DOHH2 (cell line): ENCODE measurements around the gene ZNF101.
"Not testable (repeated sequence)": the region's sequence is repeated elsewhere in the genome, so short reads cannot be mapped to it uniquely, and the experiment has no call there.

Source experiments
- H3F3A ChIP-seq: fragments of 200-600 bp; sonication (generic), shearing (Covaris generic); 2 replicates; pipeline ENCODE4 v1.6.0; 2016; ENCODE audit warnings: antibody characterized with exemption, mild to moderate bottlenecking; ENCODE audit not compliant: control insufficient read depth, insufficient read depth
- H3K27ac ChIP-seq: fragments of 200-600 bp; sonication (generic); 2 replicates; pipeline ENCODE4 v1.5.1; 2014; ENCODE audit warnings: low read depth, mild to moderate bottlenecking, low read length, moderate library complexity
- H3K27me3 ChIP-seq: fragments of 200-600 bp; sonication (generic); 2 replicates; pipeline ENCODE4 v1.6.1; 2014; ENCODE audit warnings: mild to moderate bottlenecking, low read length, mixed read lengths; ENCODE audit not compliant: control insufficient read depth
- H3K36me3 ChIP-seq: fragments of 200-600 bp; sonication (generic); 2 replicates; pipeline ENCODE4 v1.6.1; 2014; ENCODE audit warnings: mild to moderate bottlenecking, low read length, moderate library complexity, mixed read lengths; ENCODE audit not compliant: control insufficient read depth
- H3K4me1 ChIP-seq: fragments of 200-600 bp; sonication (generic); 2 replicates; pipeline ENCODE4 v1.6.1; 2014; ENCODE audit warnings: mild to moderate bottlenecking, low read length, mixed read lengths; ENCODE audit not compliant: control insufficient read depth
- H3K4me2 ChIP-seq: fragments of 200-600 bp; sonication (generic); 2 replicates; pipeline ENCODE4 v1.6.0; 2014; ENCODE audit warnings: mild to moderate bottlenecking, low read length, moderate library complexity
- H3K4me3 ChIP-seq: fragments of 200-600 bp; sonication (generic); 2 replicates; pipeline ENCODE4 v1.5.1; 2014; ENCODE audit warnings: mild to moderate bottlenecking, low read length, mixed read lengths
- H3K79me2 ChIP-seq: fragments of 200-600 bp; sonication (generic); 2 replicates; pipeline ENCODE4 v1.6.1; 2014; ENCODE audit warnings: mild to moderate bottlenecking, low read length, mixed read lengths; ENCODE audit not compliant: control insufficient read depth
- H3K9me2 ChIP-seq: fragments of 200-600 bp; sonication (generic); replicated peaks from 2 replicates; pipeline ENCODE4 v1.6.1; 2014; ENCODE audit warnings: mild to moderate bottlenecking, low read length, mixed read lengths; ENCODE audit not compliant: control insufficient read depth
- H3K9me3 ChIP-seq: fragments of 200-600 bp; sonication (generic); 2 replicates; pipeline ENCODE4 v1.6.1; 2014; ENCODE audit warnings: antibody characterized with exemption, low read length, mixed read lengths; ENCODE audit not compliant: control insufficient read depth, insufficient read depth
- H4K20me1 ChIP-seq: fragments of 200-600 bp; sonication (generic); 2 replicates; pipeline ENCODE4 v1.6.0; 2014; ENCODE audit warnings: low read depth, mild to moderate bottlenecking, antibody characterized with exemption, low read length, moderate library complexity; ENCODE audit not compliant: control insufficient read depth, insufficient read depth
- CTCF ChIP-seq: fragments of 200-600 bp; sonication (generic); IDR thresholded peaks from one replicate; pipeline ENCODE4 v1.5.1; 2014; ENCODE audit warnings: antibody characterized with exemption, mild to moderate bottlenecking, low read depth, low read length; ENCODE audit not compliant: poor library complexity, severe bottlenecking
- EZH2phosphoT487 ChIP-seq: fragments of 200-600 bp; sonication (generic); IDR thresholded peaks from 2 replicates; pipeline ENCODE4 v1.6.1; 2017; ENCODE audit warnings: borderline replicate concordance, mild to moderate bottlenecking, antibody characterized with exemption, low read length, moderate library complexity, mixed read lengths

Gene ZNF101

GRCh38 chr19:19686580-19686979 lies 17.9 kb downstream of the ZNF101 start:
- H3K9me3 ChIP-seq: no peaks in the 10 kb centered on the region; the same call in 1 of the 2 replicates
- no peaks in the 10 kb centered on the region for H3K4me1 ChIP-seq
- peaks cover 13% of the 10 kb centered on the region for H3K79me2 ChIP-seq
- no peak overlapping the region for H3K4me2 ChIP-seq
- H3K4me3 ChIP-seq: no peak overlapping the region
- H3K36me3 ChIP-seq: peaks cover 22% of the 10 kb centered on the region
- no peaks in the 10 kb centered on the region for H3K9me2 ChIP-seq
- H3K27ac ChIP-seq: no peak overlapping the region
- peaks cover 4% of the 10 kb centered on the region; the same call in 1 of the 2 replicates for H3F3A ChIP-seq
- no peaks in the 10 kb centered on the region for H4K20me1 ChIP-seq
- no peaks in the 10 kb centered on the region for H3K27me3 ChIP-seq
- TF ChIP-seq EZH2phosphoT487: no peak
- no peak for TF ChIP-seq CTCF

GRCh38 chr19:19687090-19687489 lies 18.5 kb downstream of the ZNF101 start:
- Histone ChIP-seq H3K79me2 (peaks cover 13% of the 10 kb centered on the region), H4K20me1 (no peaks in the 10 kb centered on the region), H3K9me2 (no peaks in the 10 kb centered on the region), H3K36me3 (peaks cover 17% of the 10 kb centered on the region), H3K4me2 (no peak overlapping the region), H3K27ac (no peak overlapping the region), H3K4me3 (no peak overlapping the region), H3K27me3 (no peaks in the 10 kb centered on the region), H3F3A (peaks cover 4% of the 10 kb centered on the region; the same call in 1 of the 2 replicates), H3K4me1 (no peaks in the 10 kb centered on the region), H3K9me3 (no peaks in the 10 kb centered on the region; the same call in 1 of the 2 replicates)
- TF ChIP-seq EZH2phosphoT487: no peak
- TF ChIP-seq CTCF: no peak

GRCh38 chr19:19689023-19689422 lies 20.4 kb downstream of the ZNF101 start:
- H3K9me2 ChIP-seq, H3K79me2 ChIP-seq, H3K36me3 ChIP-seq, H3K27me3 ChIP-seq, H3K4me2 ChIP-seq, H3F3A ChIP-seq, H3K9me3 ChIP-seq, H4K20me1 ChIP-seq, H3K4me1 ChIP-seq, H3K4me3 ChIP-seq, H3K27ac ChIP-seq: not testable (repeated sequence)

GRCh38 chr19:19691683-19692082 lies 23.0 kb downstream of the ZNF101 start:
- Histone ChIP-seq H3F3A (no peaks in the 10 kb centered on the region), H3K27ac (no peak overlapping the region), H3K27me3 (no peaks in the 10 kb centered on the region), H4K20me1 (no peaks in the 10 kb centered on the region), H3K79me2 (no peaks in the 10 kb centered on the region), H3K4me1 (no peaks in the 10 kb centered on the region), H3K4me2 (no peak overlapping the region), H3K36me3 (no peaks in the 10 kb centered on the region), H3K9me2 (no peaks in the 10 kb centered on the region), H3K9me3 (no peaks in the 10 kb centered on the region), H3K4me3 (no peak overlapping the region)
- TF ChIP-seq CTCF (no peak), EZH2phosphoT487 (no peak)
